GM19452 (cell line): Measurements from ENCODE around the gene CCL2.

Source experiments
- ATAC-seq: cut with Tn5 transposase; IDR thresholded peaks from one replicate; pipeline ENCODE4 v1.9.1; 2021; ENCODE audit not compliant: unreplicated experiment

Gene CCL2

DNA sequence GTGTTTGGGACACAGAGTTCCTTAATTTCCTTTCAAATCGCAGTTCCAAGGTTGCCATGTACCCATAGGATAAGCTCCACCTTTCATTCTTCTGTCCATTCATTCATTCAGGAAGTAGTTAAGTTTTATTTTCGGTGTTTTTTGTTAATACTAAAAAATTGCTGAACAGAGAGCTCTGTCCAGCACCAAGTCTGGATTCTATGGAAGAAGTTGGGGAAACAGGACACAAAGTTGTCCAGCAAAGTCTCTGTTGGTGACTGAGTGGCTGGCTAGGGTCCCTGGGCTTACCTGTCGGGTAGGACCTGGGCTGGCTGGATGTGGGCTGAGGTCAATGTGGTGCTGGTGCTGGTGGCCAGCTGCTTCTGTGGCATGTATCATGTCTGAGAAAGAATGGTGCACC is 17.6 kb upstream of the CCL2 start:
- no peak for ATAC-seq

DNA sequence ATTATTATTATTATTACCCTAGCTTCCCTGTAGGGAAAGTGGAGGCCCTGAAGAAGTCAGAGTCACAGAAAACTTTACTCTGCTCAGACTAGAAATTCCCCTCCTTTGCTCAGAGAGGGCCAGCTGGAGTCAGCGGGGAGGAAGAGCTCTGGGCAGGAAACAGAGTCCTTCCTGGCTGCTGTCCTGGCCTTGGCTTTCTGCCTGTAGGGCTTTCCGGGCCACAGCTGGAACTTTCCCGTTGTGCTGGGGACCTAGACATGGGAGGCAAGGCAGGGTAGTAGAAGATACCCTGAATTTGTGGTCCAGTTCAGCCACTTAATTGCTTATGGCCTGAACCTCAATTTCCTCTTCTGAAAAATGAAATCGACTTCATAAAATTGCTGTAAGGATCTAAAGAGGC is 14.0 kb upstream of the CCL2 start:
- ATAC-seq = no peak

DNA sequence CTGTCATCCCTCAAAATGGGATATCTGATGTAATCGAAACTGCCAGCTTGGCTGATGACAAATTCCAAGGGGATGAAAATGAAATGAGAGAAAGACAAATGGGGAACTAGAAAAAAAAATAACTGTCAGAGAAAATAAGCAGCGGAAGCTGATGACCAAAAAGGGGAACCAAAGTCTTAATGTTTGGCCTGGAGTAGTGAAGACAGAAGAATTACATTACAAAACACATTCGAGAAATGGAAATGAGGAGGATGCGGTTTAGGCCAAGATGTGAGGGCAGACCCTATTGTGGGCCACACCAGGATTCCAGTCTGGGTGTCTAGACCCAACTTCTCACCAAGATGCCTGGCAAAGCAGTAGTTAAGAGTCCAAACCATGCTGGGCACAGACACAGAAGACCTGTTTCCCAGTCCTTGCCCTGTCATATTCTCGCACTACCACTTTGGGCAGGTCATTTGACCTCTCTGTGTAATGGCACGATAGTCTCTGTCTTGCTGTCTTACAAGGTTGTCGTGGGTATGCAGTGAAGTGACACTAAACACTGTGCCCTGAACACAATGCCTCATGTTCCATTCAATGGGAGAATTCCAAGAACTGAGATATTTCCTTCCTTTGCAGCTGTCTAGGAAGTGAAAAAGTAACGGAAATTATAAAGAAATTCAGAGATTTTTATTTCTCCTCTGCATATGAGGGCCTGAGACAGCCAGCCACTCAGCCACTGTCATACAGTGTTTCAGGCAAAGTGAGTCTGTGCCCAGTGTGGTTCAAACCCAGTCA is 12.3 kb upstream of the CCL2 start:
- ATAC-seq = no peak

DNA sequence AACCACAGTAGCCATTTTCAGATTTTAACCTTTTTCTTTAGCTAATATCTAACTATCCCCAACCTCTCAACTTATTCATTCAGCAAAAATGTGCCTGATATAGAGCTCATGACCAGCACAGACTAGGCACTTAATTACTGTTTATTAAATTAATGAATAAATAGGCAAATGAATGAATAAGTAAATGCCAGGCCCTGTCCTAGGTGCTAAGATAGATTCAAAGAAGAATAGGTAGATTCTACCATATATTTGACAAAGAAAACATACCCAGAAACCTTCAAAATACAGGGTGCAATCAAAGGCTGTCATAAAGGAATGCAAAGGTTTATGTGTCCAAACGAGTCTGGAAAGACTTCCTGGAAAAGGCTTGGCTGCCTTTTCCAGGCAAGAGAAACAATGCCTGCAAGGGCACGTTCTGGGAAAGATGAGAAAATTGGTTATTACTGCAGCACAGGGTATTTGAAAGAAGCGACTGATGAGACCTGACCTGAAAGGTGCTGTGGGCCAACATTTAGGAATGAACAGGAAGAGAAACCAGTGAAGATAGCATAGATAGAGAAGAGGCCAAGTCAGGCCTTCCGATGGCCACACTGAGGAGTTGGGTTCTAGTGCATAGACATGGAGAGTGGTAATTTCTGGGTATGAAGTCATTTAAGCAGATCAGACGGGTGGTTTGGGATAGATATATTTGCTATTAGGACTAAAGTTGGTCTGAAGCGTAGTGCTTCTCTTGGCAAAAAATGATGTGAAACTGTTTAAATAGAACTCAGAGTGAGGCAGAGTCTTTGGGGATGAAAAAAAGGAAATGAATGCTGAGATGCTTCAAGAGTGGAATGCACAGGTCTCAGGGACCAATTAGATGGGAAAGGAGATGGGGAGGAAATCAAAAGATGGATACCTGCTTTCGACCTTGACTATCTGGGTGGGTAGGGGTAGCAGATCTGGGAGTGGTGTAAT is 11.4 kb upstream of the CCL2 start:
- ATAC-seq = no peak

DNA sequence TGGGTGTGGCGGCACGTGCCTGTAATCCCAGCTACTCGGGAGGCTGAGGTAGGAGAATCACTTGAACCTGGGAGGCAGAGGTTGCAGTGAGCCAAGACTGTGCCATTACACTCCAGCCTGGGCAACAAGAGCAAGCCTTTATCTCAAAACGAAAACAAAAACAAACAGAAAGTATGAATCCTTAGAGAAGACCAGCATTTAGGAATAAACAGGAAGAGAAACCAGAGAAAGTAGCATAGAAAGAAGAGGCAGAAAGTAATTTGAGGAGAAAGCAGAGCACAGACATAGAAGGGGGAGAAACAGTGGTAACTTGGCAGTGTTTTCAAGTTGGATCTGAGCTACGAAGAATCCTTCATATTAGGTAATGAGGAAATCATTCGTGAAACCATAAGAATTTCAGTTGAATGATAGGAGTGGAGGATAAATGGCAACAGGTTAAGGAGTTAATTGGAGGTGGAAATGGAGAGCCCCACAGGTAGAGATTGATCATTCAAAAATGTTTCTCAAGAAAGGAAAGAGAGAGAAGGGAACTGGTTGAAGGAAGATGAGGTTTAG is 9.7 kb upstream of the CCL2 start:
- no peak for ATAC-seq

DNA sequence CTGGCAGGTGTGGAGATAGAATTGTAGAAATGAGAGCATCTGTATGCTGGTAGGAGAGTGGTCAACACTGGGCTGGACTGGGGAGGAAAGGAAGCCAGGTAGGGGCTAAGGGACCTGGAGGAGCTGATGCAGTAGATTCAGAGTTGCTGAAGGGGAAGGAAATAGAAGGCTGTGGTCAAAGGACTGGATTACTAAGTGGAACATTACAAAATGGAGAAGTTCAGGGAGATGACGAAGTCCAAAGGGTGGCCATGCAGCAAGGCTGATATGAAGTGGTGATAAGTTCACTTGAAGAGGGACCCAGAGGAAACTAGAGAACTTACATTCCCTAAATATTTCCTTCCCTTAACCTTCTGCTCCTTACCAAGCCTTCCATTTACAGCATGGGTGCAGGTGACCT is 8.6 kb upstream of the CCL2 start:
- ATAC-seq = no peak

DNA sequence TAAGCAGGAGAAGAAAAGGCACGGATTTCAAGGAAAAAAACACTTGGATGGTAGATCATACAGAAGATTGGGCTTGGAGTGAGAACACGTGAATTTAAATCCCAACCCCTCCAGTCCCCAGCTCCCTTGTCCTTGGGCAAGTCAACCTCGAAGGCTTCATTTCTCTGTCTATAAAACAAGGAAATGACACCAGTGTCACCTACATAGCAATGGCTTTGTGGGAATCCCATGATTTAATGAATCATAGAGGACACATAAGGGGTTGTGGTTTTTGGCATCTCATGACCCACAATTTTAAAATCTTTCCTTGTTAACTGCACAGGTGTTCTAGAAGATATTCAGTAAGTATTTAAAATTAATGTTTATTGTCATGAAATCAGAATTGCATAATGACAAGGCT is 8.2 kb upstream of the CCL2 start:
- ATAC-seq = no peak

DNA sequence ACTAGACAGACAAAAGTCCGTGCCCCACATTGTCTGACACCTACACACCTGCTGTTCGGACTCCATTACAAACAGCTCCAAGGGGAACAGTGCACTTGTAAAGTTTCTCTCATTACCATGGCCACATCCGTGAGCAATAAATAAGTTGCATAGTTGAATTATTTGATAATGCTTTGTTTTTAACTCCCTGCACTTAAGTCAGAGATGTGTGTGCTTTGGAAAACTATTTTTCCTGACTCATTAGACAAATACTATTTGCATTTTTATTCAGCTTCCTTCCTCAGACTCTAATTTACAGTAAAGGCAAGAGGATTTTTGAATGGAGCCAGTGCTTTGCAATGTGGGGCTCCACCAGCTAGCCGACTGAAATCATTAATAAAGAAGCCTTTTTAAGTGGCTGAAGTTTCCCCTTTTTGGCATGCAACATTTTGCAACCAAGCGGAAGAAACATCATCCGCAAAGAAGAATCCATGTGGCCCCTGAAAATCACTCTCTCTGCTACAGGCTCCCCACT is 6.5 kb upstream of the CCL2 start:
- ATAC-seq = no peak

DNA sequence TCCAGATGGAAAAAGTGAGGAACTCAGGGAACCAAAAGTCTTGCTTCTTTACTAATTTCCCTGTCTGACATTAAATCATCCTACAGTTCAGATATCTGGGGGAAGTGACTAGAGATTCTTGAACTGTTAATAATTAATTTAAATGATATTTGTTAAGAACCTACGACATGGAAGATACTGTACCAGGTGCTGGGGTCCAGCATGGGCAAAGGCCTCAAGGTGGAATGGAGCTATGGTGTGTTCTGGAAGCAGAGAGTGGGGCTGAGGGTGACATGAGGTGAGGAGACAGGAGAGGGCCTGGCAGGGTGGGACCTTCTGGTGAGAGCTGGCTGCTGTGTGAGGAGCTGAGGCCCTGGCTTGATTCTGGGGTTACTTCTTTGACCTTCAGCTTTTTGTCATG is 6.0 kb upstream of the CCL2 start:
- no peak for ATAC-seq

DNA sequence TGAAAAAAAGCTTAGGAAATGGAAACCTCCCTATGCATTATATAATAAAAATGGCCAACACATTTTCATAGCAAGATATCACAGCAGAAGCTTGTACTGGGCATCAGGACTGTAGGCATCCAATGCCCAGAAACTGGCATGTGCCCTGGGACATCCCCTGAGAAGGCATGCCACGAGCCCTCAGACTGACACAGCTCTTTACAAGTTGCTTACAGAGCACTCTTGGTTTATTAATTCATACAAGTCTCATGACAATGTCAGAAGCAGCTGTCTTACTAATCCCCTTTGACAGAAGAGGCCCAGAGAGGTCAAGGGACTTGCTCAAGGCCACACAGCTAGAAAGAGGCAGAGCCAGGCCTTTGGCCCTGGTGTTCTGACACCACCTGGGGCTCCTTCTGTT is 5.6 kb upstream of the CCL2 start:
- no peak for ATAC-seq

DNA sequence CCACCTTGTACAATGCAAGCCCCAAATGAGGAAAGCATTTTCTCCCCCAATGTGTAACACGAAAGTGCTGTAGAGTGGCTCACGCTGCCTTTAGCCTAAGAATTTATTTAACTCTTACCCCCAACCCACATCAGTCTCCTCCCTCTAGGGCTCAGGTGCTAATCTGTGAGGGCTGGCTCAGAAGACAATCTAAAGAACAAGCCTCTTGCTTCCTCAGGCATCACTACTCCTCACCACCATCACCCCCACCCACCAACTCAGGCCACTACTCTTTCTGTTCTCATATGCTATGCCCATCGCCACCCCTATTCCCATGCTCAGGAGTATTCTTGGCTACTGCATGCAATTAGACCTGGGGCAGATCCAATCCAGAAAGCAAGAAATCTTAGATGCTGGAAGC is 3.9 kb upstream of the CCL2 start:
- no peak for ATAC-seq

DNA sequence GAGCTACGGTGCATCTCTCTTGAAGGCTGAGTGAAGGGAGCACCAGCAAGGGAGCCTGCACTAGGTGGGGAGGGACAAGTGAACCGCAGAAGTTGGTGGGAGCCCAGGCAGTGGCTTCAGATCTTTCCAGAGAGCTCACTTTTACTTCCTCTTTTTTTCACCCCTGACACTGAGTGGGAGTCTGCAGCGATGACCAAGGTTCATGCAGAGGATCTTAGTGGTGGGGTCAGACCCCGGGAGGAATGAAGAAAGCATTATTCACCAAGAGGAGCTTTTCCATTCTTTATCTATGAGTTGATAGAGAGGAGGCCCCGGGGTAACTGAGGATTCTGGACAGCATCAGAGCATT is 3.0 kb upstream of the CCL2 start:
- ATAC-seq = no peak

DNA sequence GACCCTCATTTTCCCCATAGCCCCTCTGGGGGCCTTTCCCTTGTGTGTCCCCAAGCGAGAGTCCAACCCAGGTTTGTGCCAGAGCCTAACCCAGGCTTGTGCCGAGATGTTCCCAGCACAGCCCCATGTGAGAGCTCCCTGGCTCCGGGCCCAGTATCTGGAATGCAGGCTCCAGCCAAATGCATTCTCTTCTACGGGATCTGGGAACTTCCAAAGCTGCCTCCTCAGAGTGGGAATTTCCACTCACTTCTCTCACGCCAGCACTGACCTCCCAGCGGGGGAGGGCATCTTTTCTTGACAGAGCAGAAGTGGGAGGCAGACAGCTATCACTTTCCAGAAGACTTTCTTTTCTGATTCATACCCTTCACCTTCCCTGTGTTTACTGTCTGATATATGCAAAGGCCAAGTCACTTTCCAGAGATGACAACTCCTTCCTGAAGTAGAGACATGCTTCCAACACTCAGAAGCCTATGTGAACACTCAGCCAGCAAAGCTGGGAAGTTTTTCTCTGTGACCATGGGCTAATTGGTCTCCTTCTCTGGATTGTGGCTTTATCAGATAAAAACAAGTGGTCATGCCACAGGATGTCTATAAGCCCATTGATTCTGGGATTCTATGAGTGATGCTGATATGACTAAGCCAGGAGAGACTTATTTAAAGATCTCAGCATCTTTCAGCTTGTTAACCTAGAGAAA is 2.5 kb upstream of the CCL2 start:
- no peak for ATAC-seq

DNA sequence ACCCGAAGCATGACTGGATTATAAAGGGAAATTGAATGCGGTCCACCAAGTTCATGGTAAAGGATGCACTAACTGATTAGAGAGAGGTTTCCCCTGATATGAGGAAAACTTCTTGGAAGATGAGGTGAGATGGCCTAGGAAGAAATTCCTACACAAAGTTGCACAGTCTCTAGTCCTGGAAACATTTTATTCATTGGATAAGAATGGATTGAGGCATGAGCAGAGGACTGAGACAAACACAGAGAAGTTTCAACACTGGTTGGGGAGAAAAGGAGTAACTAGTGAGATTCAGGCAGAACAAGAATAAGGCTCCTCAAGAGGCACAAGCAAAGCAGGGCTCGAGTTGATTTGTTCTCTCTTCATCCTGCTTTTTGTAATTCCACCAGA is 2.0 kb upstream of the CCL2 start:
- no peak for ATAC-seq

DNA sequence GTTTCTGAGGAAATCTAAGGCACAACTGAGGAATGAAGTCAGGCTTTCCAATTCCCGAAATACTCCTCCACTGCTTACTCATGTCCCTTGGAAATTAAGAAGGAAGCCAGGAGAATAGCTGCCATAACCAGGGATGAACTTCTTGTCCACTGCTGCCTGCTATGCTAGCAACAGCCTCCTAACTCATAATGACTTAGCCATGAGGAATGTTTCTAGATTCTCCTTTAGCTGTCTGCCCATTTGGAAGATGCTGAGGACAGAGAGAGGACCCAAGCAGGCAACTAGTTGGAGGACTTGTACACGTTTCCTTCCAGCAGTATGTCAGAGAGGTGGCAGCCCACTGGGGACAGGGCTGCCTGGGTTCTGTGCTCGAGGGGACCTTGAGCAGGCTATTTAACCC is 939 bp upstream of the CCL2 start:
- ATAC-seq = no peak

DNA sequence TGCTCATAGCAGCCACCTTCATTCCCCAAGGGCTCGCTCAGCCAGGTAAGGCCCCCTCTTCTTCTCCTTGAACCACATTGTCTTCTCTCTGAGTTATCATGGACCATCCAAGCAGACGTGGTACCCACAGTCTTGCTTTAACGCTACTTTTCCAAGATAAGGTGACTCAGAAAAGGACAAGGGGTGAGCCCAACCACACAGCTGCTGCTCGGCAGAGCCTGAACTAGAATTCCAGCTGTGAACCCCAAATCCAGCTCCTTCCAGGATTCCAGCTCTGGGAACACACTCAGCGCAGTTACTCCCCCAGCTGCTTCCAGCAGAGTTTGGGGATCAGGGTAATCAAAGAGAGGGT is 272 bp downstream of the CCL2 start:
- no peak for ATAC-seq

DNA sequence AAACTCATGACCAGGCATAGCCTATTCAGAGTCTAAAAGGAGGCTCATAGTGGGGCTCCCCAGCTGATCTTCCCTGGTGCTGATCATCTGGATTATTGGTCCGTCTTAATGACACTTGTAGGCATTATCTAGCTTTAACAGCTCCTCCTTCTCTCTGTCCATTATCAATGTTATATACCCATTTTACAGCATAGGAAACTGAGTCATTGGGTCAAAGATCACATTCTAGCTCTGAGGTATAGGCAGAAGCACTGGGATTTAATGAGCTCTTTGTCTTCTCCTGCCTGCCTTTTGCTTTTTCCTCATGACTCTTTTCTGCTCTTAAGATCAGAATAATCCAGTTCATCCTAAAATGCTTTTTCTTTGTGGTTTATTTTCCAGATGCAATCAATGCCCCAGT is 756 bp downstream of the CCL2 start:
- no peak for ATAC-seq

DNA sequence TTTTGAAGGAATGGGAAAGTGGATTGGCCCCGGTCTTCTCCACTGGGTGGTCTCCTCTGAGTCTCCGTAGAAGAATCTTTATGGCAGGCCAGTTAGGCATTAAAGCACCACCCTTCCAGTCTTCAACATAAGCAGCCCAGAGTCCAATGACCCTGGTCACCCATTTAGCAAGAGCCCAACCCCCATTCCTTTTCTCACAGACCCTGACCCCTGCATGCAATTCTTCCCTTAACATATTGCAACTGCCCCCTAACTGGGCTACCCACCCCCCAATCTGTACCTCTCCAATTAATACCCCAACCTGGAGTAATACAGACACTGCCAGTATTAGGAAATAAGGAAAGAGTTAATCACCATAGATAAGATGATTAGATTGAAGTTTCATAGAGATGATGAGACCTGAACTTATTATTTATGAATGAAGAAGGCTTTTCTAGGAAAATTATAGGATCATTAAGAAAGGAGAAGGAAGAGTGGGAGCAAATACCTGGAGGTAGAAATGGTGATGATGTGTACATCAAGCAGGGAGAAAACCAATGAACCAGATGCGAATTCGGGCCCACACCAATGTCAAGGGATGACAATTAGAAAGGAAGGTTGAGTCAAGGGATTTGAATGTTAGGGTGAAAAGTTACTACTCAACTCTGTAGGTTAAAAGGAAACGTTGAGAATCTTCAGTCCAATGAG is 2.4 kb downstream of the CCL2 start:
- no peak for ATAC-seq

DNA sequence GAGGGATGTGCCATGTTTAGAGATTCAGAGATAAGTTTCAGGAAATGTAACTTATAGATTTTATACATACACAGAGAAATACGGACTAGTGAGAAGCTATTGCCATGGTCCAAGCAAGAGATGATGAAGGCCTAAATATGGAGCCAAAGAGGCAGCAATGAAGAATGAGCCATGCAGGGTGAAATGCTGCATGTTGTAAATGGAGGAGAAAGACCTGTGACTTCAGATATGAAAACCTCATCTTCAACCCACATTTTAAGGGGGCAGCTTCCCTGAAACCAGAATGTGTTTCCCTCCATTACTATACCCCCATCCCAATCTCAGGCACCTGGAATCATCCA is 2.9 kb downstream of the CCL2 start:
- ATAC-seq = no peak

DNA sequence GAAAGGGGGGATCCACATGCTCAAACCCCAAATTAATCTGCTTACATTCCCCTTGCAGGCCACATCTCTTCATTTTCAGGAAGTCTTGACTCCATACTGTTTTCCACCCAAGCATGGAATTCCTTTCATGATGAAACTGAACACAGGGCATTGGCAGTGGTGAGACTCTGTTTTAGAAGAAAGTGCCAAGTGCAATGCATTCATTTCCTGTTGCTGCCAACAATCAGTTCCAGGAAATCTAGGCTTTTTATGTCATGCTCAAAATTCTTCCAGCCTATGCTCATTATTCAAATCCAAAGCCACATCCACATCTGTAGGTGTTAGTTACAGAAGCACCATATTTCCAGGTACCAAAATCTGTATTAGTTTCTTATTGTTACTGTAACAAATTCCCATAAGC is 4.1 kb downstream of the CCL2 start:
- no peak for ATAC-seq

DNA sequence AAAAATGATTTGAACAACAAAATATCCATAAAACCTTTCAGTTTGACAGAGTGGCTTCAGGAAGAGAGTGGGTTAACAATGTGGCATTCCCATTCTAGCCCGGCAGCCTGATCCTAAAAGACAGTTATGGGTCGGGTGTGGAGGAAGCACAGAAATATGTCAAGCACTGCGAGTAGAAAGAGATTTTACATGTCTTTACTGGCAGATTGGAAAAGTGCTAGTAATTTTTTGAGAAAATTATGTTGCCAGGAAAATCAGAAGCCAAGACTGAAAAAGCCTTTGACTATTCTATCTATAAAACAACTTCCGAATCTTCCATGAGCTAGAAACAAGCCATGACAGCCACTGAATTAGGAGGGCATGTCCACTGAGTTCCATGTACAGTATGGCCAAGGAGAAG is 5.8 kb downstream of the CCL2 start:
- no peak for ATAC-seq
